Osteoblast (primary cell): Measurements from ENCODE around the gene USO1. TPM values are rescaled to one million over a fixed set of nuclear protein-coding genes. Genes with fewer than 3 reads are reported as not detected.

Experiments
- DNase-seq: peaks from one replicate; pipeline ENCODE4 v3.0.0; 2011; ENCODE audit warnings: low spot score, mixed read lengths; ENCODE audit not compliant: insufficient read length; ENCODE audit errors: missing footprints
- H2AFZ ChIP-seq: 2 replicates; pipeline ENCODE4 v1.6.0; 2011; ENCODE audit warnings: mild to moderate bottlenecking, low read length
- H3K27ac ChIP-seq: 2 replicates; pipeline ENCODE4 v1.5.1; 2011; ENCODE audit warnings: mild to moderate bottlenecking, low read depth, low read length, moderate library complexity
- H3K27me3 ChIP-seq: 2 replicates; pipeline ENCODE4 v1.6.0; 2012; ENCODE audit warnings: mild to moderate bottlenecking, control low read depth, inconsistent platforms, low read length, moderate library complexity; ENCODE audit not compliant: insufficient read depth
- H3K36me3 ChIP-seq: 2 replicates; pipeline ENCODE4 v1.5.1; 2011; ENCODE audit warnings: mild to moderate bottlenecking, low read length, control low read depth, moderate library complexity; ENCODE audit not compliant: insufficient read depth
- H3K4me1 ChIP-seq: 2 replicates; pipeline ENCODE4 v1.5.1; 2011; ENCODE audit warnings: mild to moderate bottlenecking, low read length, control low read depth, moderate library complexity; ENCODE audit not compliant: insufficient read depth
- H3K4me2 ChIP-seq: 2 replicates; pipeline ENCODE4 v1.6.0; 2011; ENCODE audit warnings: mild to moderate bottlenecking, low read length; ENCODE audit not compliant: insufficient read depth
- H3K4me3 ChIP-seq: fragments of 200-600 bp; sonication (generic); 3 replicates; pipeline ENCODE4 v1.5.1; 2012; ENCODE audit warnings: mild to moderate bottlenecking, low read length, inconsistent platforms; ENCODE audit not compliant: insufficient read depth
- H3K79me2 ChIP-seq: 2 replicates; pipeline ENCODE4 v1.6.0; 2012; ENCODE audit warnings: mild to moderate bottlenecking, low read length, control low read depth, inconsistent platforms; ENCODE audit not compliant: insufficient read depth
- H3K9me3 ChIP-seq: 2 replicates; pipeline ENCODE4 v1.5.1; 2011; ENCODE audit warnings: low read depth, low read length, control low read depth
- H4K20me1 ChIP-seq: 2 replicates; pipeline ENCODE4 v1.6.0; 2012; ENCODE audit warnings: mild to moderate bottlenecking, low read length, control low read depth; ENCODE audit not compliant: insufficient read depth
- total RNA-seq: library from RNA; depleted of rRNA; stranded (reverse); fragments of >200 nt; gene quantifications from 2 replicates; pipeline ENCODE4 v1.2.3, GENCODE V29; 2012
- TF ChIP-seq, protein P1 (sequence below): IDR thresholded peaks from 2 replicates; pipeline ENCODE4 v1.5.1; 2011; ENCODE audit warnings: mild to moderate bottlenecking, low read depth, low read length, moderate library complexity; ENCODE audit errors: extremely low read depth

The USO1 gene
- total RNA-seq, 1 donor = 122 TPM

DNA sequence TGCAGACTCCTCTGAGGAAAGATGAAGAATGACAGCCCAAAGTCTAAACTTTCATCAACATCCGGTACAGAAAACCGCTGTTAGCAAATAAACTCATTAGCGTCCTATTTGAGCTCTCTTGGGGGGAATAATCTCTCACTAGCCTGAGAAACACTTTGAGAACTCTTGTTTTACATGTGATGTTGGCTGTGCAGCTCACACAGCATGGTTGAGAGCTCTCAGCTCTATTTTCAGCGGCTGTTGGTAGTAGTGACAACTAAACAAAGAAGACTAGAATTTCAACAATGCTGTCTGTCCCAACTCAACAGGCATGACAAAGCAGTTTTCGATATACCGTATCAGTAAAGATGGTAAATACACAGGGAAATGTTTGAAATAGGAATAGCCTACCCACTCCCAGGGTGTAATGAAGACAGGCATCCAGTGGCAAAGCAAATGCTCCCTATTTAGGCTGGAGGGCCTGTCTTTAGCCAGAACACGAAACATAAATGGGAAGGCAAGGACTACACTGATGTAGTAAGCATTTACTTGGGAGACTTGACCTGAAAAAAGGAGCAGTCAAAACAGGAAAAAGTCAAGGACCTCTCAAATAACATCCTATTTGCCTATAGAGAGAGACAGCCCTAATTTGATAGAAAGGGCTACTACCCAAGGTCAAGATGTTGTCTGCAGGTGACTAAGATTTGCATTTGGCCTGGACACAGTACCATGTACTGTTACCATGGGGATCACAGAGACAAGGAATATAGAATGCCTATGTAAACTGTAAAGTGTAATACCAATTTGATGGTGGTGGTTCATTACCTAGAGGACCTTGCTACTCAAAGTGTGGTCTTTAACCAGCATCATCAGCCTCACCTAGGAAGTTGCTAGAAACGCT is 117.5 kb downstream of the USO1 start:
- no peak overlapping the region for H3K4me3 ChIP-seq
- TF ChIP-seq, protein P1, sequence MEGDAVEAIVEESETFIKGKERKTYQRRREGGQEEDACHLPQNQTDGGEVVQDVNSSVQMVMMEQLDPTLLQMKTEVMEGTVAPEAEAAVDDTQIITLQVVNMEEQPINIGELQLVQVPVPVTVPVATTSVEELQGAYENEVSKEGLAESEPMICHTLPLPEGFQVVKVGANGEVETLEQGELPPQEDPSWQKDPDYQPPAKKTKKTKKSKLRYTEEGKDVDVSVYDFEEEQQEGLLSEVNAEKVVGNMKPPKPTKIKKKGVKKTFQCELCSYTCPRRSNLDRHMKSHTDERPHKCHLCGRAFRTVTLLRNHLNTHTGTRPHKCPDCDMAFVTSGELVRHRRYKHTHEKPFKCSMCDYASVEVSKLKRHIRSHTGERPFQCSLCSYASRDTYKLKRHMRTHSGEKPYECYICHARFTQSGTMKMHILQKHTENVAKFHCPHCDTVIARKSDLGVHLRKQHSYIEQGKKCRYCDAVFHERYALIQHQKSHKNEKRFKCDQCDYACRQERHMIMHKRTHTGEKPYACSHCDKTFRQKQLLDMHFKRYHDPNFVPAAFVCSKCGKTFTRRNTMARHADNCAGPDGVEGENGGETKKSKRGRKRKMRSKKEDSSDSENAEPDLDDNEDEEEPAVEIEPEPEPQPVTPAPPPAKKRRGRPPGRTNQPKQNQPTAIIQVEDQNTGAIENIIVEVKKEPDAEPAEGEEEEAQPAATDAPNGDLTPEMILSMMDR = no peak
- no peak overlapping the region for H3K4me2 ChIP-seq
- H3K79me2 ChIP-seq = no peaks in the 10 kb centered on the region
- H3K27me3 ChIP-seq = no peaks in the 10 kb centered on the region
- H3K9me3 ChIP-seq = no peaks in the 10 kb centered on the region
- H3K36me3 ChIP-seq = no peaks in the 10 kb centered on the region
- H2AFZ ChIP-seq = peak overlapping the region; percentile 17
- H4K20me1 ChIP-seq = no peaks in the 10 kb centered on the region
- no peak overlapping the region for H3K27ac ChIP-seq
- peaks cover 23% of the 10 kb centered on the region for H3K4me1 ChIP-seq
- peak; percentile 55 for DNase-seq

DNA sequence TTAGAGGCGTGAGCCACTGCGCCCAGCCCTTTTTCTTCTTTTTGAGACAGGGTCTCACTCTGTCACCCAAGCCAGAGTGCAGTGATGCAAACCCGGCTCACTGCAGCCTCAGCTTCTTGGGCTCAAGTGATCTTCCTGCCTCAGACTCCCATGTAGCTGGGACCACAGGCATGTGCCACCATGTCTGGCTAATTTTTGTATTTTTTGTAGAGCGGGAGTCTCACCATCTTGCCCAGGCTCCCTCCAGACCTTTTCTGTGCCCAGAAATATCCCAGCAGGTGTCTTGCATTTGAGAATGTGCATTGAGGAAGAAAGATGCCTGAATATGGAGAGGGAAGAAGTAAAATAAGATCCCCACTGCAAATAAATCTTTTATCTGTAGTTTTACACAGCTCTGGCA is 119.2 kb downstream of the USO1 start:
- Histone ChIP-seq H3K9me3 (no peaks in the 10 kb centered on the region), H3K27me3 (no peaks in the 10 kb centered on the region), H2AFZ (peak overlapping the region; percentile 27), H3K36me3 (no peaks in the 10 kb centered on the region), H3K27ac (peak overlapping the region; percentile 85), H3K4me2 (peak overlapping the region; percentile 39), H3K79me2 (no peaks in the 10 kb centered on the region), H3K4me3 (no peak overlapping the region), H3K4me1 (peaks cover 38% of the 10 kb centered on the region), H4K20me1 (no peaks in the 10 kb centered on the region)
- DNase-seq = no peak
- TF ChIP-seq, protein P1 = no peak

DNA sequence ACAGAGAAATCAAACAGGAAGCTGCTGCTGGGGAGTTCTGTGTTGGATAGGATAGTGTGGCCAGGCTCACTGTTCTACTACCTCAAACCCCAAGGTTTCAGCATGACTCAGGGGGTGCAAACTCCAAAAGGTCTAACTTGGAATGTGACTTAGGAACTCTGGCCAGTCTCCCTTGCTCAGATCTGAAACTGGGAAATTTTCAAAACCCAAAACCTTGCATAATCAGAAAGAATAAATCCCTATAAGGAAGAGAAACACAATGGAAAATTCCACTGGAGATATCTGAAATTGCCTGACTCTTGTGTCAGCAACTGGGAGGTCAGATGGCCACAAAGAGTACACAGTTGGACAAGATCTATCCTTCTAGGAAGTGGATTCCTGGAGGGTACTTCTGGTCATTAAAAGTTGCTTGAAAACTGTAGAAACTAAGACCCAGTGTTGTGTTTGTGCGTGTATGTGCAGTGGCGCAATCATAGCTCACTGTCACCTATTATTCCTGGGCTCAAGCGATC is 119.8 kb downstream of the USO1 start:
- Histone ChIP-seq H4K20me1 (no peaks in the 10 kb centered on the region), H3K4me2 (peak overlapping the region; percentile 39), H3K9me3 (no peaks in the 10 kb centered on the region), H2AFZ (no peak overlapping the region), H3K27ac (peak overlapping the region; percentile 85), H3K79me2 (no peaks in the 10 kb centered on the region), H3K4me3 (no peak overlapping the region), H3K36me3 (no peaks in the 10 kb centered on the region), H3K4me1 (peaks cover 44% of the 10 kb centered on the region), H3K27me3 (no peaks in the 10 kb centered on the region)
- DNase-seq = peak; percentile 79
- TF ChIP-seq, protein P1 = no peak

DNA sequence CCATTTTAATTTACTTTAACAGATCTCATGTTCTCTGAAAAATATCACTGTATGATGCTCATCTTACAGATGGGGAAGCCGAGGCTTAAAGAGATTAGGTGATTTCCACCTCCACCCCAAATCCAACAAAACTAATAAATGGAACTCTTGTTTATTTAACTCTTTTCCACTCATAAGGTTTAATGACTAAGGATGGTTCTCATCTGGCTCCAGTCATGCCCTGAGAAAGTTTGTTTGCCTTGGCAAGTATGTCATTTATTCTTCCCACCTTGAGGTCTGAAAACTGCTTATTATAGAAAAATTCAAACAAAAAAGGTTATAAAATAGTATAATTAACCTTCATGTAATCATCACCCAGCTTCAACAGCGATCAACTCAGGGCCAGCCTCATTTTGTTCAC is 121.6 kb downstream of the USO1 start:
- no peak overlapping the region for H3K27ac ChIP-seq
- H3K4me2 ChIP-seq = no peak overlapping the region
- no peaks in the 10 kb centered on the region for H3K27me3 ChIP-seq
- no peak for DNase-seq
- H3K36me3 ChIP-seq = no peaks in the 10 kb centered on the region
- no peaks in the 10 kb centered on the region for H3K79me2 ChIP-seq
- peak overlapping the region; percentile 24 for H2AFZ ChIP-seq
- no peaks in the 10 kb centered on the region for H3K9me3 ChIP-seq
- TF ChIP-seq, protein P1 = no peak
- no peak overlapping the region for H3K4me3 ChIP-seq
- no peaks in the 10 kb centered on the region for H4K20me1 ChIP-seq
- peaks cover 48% of the 10 kb centered on the region for H3K4me1 ChIP-seq
